ENCODE measurements around the gene ZDHHC8. TPM values are rescaled to one million over a fixed set of nuclear protein-coding genes. Genes with fewer than 3 reads are reported as not detected.

Gene ZDHHC8
- total RNA-seq, 4 donors from 2014 or later, result 14.7 to 56.5 (median 17.1) TPM

GRCh38 chr22:20114506-20115475 lies 16.8 kb upstream of the ZDHHC8 start:
- DNase-seq, result no peak
- peaks cover 14 to 30% (median 26%) of the 10 kb centered on the region in 4 donors for H3K4me1 ChIP-seq
- peaks cover 0 to 4% (median 0%) of the 10 kb centered on the region in 4 donors for H3K36me3 ChIP-seq
- 80 to 92% methylated on average over 1 to 34 of the region's 36 CpGs for WGBS, 2 donors (ENCODE audit: low coverage in 1 of 2)
- H3K9me3 ChIP-seq, result no peaks in the 10 kb centered on the region
- H3K27me3 ChIP-seq, result no peaks in the 10 kb centered on the region
- no peak overlapping the region for H3K4me3 ChIP-seq
- no peak overlapping the region for H3K27ac ChIP-seq
- TF ChIP-seq EP300 (IDR thresholded peaks at IDR 0.05; ENCODE audit: low read depth) (no peak), CTCF (IDR thresholded peaks at IDR 0.05) (no peak), POLR2A (IDR thresholded peaks at IDR 0.05) (no peak), POLR2AphosphoS5 (IDR thresholded peaks at IDR 0.05) (no peak)
- in situ Hi-C loops (cut with MboI; ENCODE audit: low pct_ligation_motif_present in 1 of 4, low pct_unique_long_range_greater_than_20kb in 1 of 4, low sequenced_read_pairs in 3 of 4) (no loop called here), intact Hi-C loops (cut with DNase I; ENCODE audit: low total_unique reads) (no loop called here)

GRCh38 chr22:20115691-20116375 lies 15.8 kb upstream of the ZDHHC8 start, which contains the start of gene RANBP1:
Gene RANBP1 (plus strand): TSS chr22:20116104. CDS start chr22:20116185, 81 bp downstream.
- TF ChIP-seq CTCF (IDR thresholded peaks at IDR 0.05) (no peak), POLR2AphosphoS5 (IDR thresholded peaks at IDR 0.05) (no peak), POLR2A (IDR thresholded peaks at IDR 0.05) (no peak), EP300 (IDR thresholded peaks at IDR 0.05; ENCODE audit: low read depth) (no peak)
- intact Hi-C loops (cut with DNase I; ENCODE audit: low total_unique reads) (no loop called here), in situ Hi-C loops (cut with MboI; ENCODE audit: low pct_ligation_motif_present in 1 of 4, low pct_unique_long_range_greater_than_20kb in 1 of 4, low sequenced_read_pairs in 3 of 4) (no loop called here)

GRCh38 chr22:20116376-20116950 lies 15.1 kb upstream of the ZDHHC8 start:
- peaks cover 14 to 37% (median 27%) of the 10 kb centered on the region in 4 donors for H3K4me1 ChIP-seq
- H3K9me3 ChIP-seq, result no peaks in the 10 kb centered on the region
- WGBS, 2 donors (ENCODE audit: low coverage in 1 of 2), result 6% methylated on average over 26 of the region's 27 CpGs; no CpG with 5 or more reads in 1 of the 2 donors
- in situ Hi-C loops (cut with MboI; ENCODE audit: low pct_ligation_motif_present in 1 of 4, low pct_unique_long_range_greater_than_20kb in 1 of 4, low sequenced_read_pairs in 3 of 4) (no loop called here), intact Hi-C loops (cut with DNase I; ENCODE audit: low total_unique reads) (no loop called here)
- no peak for TF ChIP-seq POLR2AphosphoS5 (IDR thresholded peaks at IDR 0.05)
- TF ChIP-seq EP300 (IDR thresholded peaks at IDR 0.05; ENCODE audit: low read depth), result no peak
- TF ChIP-seq POLR2A (IDR thresholded peaks at IDR 0.05), result no peak
- TF ChIP-seq CTCF (IDR thresholded peaks at IDR 0.05), result no peak
- H3K27ac ChIP-seq, result peak overlapping the region; percentile 82 to 95 (median 88)
- H3K36me3 ChIP-seq, result no peaks in the 10 kb centered on the region
- H3K4me3 ChIP-seq, result peak overlapping the region; percentile 69 to 96 (median 88)
- no peak for DNase-seq
- H3K27me3 ChIP-seq, result no peaks in the 10 kb centered on the region

More at GRCh38 chr22:20115691-20116375, 15.8 kb upstream of the ZDHHC8 start, which contains the start of gene RANBP1:
- 60% methylated on average over 25 of the region's 30 CpGs; no CpG with 5 or more reads in 1 of the 2 donors for WGBS, 2 donors (ENCODE audit: low coverage in 1 of 2)
- Histone ChIP-seq H3K36me3 (no peaks in the 10 kb centered on the region), H3K9me3 (no peaks in the 10 kb centered on the region), H3K27me3 (no peaks in the 10 kb centered on the region), H3K27ac (peak within 1 kb of the TSS; percentile 82 to 95 (median 88)), H3K4me3 (peak within 1 kb of the TSS; percentile 69 to 96 (median 88)), H3K4me1 (peaks cover 14 to 37% (median 27%) of the 10 kb centered on the region in 4 donors)
- no peak for DNase-seq
